Chondrocyte (in vitro differentiated cells): ENCODE results near the gene BICDL2. TPM values are rescaled to one million over a fixed set of nuclear protein-coding genes. Genes with fewer than 3 reads are reported as not detected.

Source experiments
- DNase-seq: peaks from one replicate; pipeline ENCODE4 v3.0.0; 2021; ENCODE audit warnings: mixed read lengths, low spot score
- H3K27ac Mint-ChIP-seq: one replicate; pipeline ENCODE4 v1.8.0; 2021; ENCODE audit warnings: mild to moderate bottlenecking, moderate library complexity, mixed read lengths; ENCODE audit not compliant: unreplicated experiment
- H3K27me3 Mint-ChIP-seq: 2 replicates; pipeline ENCODE4 v1.8.0; 2021; ENCODE audit warnings: low read depth, mixed read lengths
- H3K36me3 Mint-ChIP-seq: 2 replicates; pipeline ENCODE4 v1.8.0; 2021; ENCODE audit warnings: low read depth, mixed read lengths
- H3K4me1 Mint-ChIP-seq: 2 replicates; pipeline ENCODE4 v1.8.0; 2021; ENCODE audit warnings: low read depth, mild to moderate bottlenecking, mixed read lengths
- H3K4me3 Mint-ChIP-seq: one replicate; pipeline ENCODE4 v1.8.0; 2021; ENCODE audit warnings: mild to moderate bottlenecking, moderate library complexity, mixed read lengths; ENCODE audit not compliant: unreplicated experiment
- H3K9me3 Mint-ChIP-seq: 2 replicates; pipeline ENCODE4 v1.8.0; 2021; ENCODE audit warnings: low read depth, mixed read lengths
- total RNA-seq: library from RNA; stranded (reverse); gene quantifications from 3 replicates; pipeline ENCODE4 v1.2.1, GENCODE V29; 2021
- TF ChIP-seq, protein P1 (sequence below): fragments of 200-600 bp; sonication (generic); IDR thresholded peaks from 2 replicates; pipeline ENCODE4 v1.5.0; 2021; ENCODE audit warnings: antibody characterized with exemption, mild to moderate bottlenecking, moderate library complexity

BICDL2 gene
- total RNA-seq, 1 donor from 2014 or later = not detected

GRCh38 chr16:2996298-2996697 is 40.4 kb downstream of the BICDL2 start:
- no peak for DNase-seq
- H3K9me3 Mint-ChIP-seq = no peaks in the 10 kb centered on the region
- H3K4me3 Mint-ChIP-seq = no peak overlapping the region
- no peaks in the 10 kb centered on the region for H3K4me1 Mint-ChIP-seq
- TF ChIP-seq, protein P1, sequence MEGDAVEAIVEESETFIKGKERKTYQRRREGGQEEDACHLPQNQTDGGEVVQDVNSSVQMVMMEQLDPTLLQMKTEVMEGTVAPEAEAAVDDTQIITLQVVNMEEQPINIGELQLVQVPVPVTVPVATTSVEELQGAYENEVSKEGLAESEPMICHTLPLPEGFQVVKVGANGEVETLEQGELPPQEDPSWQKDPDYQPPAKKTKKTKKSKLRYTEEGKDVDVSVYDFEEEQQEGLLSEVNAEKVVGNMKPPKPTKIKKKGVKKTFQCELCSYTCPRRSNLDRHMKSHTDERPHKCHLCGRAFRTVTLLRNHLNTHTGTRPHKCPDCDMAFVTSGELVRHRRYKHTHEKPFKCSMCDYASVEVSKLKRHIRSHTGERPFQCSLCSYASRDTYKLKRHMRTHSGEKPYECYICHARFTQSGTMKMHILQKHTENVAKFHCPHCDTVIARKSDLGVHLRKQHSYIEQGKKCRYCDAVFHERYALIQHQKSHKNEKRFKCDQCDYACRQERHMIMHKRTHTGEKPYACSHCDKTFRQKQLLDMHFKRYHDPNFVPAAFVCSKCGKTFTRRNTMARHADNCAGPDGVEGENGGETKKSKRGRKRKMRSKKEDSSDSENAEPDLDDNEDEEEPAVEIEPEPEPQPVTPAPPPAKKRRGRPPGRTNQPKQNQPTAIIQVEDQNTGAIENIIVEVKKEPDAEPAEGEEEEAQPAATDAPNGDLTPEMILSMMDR = no peak
- no peak overlapping the region for H3K27ac Mint-ChIP-seq
- no peaks in the 10 kb centered on the region for H3K36me3 Mint-ChIP-seq
- H3K27me3 Mint-ChIP-seq = no peaks in the 10 kb centered on the region

GRCh38 chr16:2992383-2993081 is 44.2 kb downstream of the BICDL2 start:
- Mint-ChIP-seq H3K27me3 (no peaks in the 10 kb centered on the region), H3K4me3 (no peak overlapping the region), H3K27ac (no peak overlapping the region), H3K9me3 (no peaks in the 10 kb centered on the region), H3K36me3 (no peaks in the 10 kb centered on the region), H3K4me1 (no peaks in the 10 kb centered on the region)
- DNase-seq = no peak
- TF ChIP-seq, protein P1 = no peak

DNA sequence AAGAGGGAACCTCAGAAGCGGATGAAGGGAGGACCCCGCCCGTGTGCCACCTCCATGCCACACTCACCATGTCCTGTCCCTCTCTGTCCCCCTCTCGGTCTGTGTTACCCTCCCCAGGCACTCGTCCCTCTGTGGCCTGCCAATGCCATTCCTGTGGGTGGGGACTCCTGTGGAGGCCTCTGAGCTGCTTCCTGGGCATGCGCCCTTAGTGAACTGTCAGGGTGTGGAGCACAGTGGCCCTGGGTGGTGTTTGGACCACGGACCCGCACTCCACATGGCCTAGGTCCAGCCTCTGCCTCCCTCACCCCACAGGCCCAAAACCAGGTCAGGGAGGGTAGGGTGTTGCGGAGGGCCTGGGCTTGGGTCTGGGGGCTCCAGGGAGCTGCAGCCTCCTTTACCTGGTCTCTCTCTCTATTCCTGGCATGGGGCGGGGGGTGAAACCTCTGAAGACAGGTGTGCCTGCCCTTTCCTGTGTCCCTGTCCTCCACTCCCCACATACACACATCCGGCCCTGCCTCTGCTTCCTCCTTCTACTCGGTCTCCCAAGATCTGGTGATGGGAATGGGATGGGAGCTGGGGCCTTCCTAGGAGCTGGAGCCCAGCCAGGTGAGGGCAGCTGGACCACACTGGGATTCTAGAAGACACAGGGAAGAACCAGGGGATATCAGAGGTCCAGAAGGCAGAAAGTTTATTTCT is 45.0 kb downstream of the BICDL2 start:
- H3K4me1 Mint-ChIP-seq = no peaks in the 10 kb centered on the region
- H3K9me3 Mint-ChIP-seq = no peaks in the 10 kb centered on the region
- H3K36me3 Mint-ChIP-seq = no peaks in the 10 kb centered on the region
- no peak for DNase-seq
- TF ChIP-seq, protein P1 = no peak
- no peaks in the 10 kb centered on the region for H3K27me3 Mint-ChIP-seq
- no peak overlapping the region for H3K4me3 Mint-ChIP-seq
- H3K27ac Mint-ChIP-seq = no peak overlapping the region

DNA sequence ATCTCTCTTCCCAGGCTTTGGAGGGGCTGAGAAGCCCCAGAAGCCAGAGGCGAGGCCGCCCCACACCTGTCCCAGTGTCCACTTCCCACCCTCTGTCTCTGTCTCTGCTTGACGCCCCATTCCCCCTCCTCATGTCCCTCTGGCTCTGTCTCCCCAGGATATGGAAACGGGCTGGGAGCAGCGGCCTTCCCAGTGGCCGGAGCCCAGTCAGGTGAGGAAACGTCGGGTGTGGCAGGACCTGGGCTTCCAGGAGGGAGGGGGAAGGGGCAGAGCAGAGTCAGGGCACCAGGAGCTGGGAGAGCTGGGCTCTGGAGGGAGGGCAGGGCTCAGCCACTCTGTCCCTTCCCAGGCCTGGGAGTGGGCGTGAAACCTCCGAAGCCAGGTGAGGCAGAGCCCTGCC is 45.9 kb downstream of the BICDL2 start:
- no peaks in the 10 kb centered on the region for H3K9me3 Mint-ChIP-seq
- H3K27me3 Mint-ChIP-seq = no peaks in the 10 kb centered on the region
- TF ChIP-seq, protein P1 = no peak
- H3K36me3 Mint-ChIP-seq = no peaks in the 10 kb centered on the region
- no peak for DNase-seq
- H3K4me1 Mint-ChIP-seq = no peaks in the 10 kb centered on the region
- no peak overlapping the region for H3K4me3 Mint-ChIP-seq
- no peak overlapping the region for H3K27ac Mint-ChIP-seq

- TF ChIP-seq, protein P1 = no peak
- H3K36me3 Mint-ChIP-seq = no peaks in the 10 kb centered on the region
- H3K27ac Mint-ChIP-seq = no peak overlapping the region
- no peaks in the 10 kb centered on the region for H3K27me3 Mint-ChIP-seq
- no peak for DNase-seq
- H3K4me1 Mint-ChIP-seq = peaks cover 4% of the 10 kb centered on the region
- H3K4me3 Mint-ChIP-seq = no peak overlapping the region
- H3K9me3 Mint-ChIP-seq = no peaks in the 10 kb centered on the region
Observed at GRCh38 chr16:2988590-2989099, 48.1 kb downstream of the BICDL2 start.
